ENCODE measurements around the gene PDXDC1. TPM values are rescaled to one million over a fixed set of nuclear protein-coding genes. Genes with fewer than 3 reads are reported as not detected.

PDXDC1 gene
- total RNA-seq, 1 experiment from 2014 or later = 107 TPM

- TF ChIP-seq SMAD4 (CRISPR knock-in tag; IDR thresholded peaks at IDR 0.05) (no peak), JAZF1 (CRISPR knock-in tag; IDR thresholded peaks at IDR 0.05) (no peak)
- TF ChIP-seq, protein P1, sequence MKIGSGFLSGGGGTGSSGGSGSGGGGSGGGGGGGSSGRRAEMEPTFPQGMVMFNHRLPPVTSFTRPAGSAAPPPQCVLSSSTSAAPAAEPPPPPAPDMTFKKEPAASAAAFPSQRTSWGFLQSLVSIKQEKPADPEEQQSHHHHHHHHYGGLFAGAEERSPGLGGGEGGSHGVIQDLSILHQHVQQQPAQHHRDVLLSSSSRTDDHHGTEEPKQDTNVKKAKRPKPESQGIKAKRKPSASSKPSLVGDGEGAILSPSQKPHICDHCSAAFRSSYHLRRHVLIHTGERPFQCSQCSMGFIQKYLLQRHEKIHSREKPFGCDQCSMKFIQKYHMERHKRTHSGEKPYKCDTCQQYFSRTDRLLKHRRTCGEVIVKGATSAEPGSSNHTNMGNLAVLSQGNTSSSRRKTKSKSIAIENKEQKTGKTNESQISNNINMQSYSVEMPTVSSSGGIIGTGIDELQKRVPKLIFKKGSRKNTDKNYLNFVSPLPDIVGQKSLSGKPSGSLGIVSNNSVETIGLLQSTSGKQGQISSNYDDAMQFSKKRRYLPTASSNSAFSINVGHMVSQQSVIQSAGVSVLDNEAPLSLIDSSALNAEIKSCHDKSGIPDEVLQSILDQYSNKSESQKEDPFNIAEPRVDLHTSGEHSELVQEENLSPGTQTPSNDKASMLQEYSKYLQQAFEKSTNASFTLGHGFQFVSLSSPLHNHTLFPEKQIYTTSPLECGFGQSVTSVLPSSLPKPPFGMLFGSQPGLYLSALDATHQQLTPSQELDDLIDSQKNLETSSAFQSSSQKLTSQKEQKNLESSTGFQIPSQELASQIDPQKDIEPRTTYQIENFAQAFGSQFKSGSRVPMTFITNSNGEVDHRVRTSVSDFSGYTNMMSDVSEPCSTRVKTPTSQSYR (CRISPR knock-in tag; IDR thresholded peaks at IDR 0.05) = no peak
Measured at GRCh38 chr16:14958323-14958600, 16.6 kb upstream of the PDXDC1 start (continued).

GRCh38 chr16:14958970-14959369 is 15.9 kb upstream of the PDXDC1 start:
- Mint-ChIP-seq H3K27me3 (ENCODE audit: low read depth) (no peaks in the 10 kb centered on the region; the same call in 1 of the 2 replicates), H3K36me3 (no peaks in the 10 kb centered on the region), H3K4me3 (no peak overlapping the region), H3K9me3 (0 out of 2 replicates have a peak, but pooled peaks cover 3% of the 10 kb centered on the region), H3K27ac (no peak overlapping the region), H3K4me1 (no peaks in the 10 kb centered on the region)
- TF ChIP-seq KAT7 (CRISPR knock-in tag; IDR thresholded peaks at IDR 0.05; ENCODE audit: borderline replicate concordance) (no peak), ZNF416 (CRISPR knock-in tag; IDR thresholded peaks at IDR 0.05) (no peak), TEAD4 (CRISPR knock-in tag; IDR thresholded peaks at IDR 0.05) (no peak), ELF4 (CRISPR knock-in tag; IDR thresholded peaks at IDR 0.05; ENCODE audit: low read depth) (no peak)
- TF ChIP-seq, protein P2, sequence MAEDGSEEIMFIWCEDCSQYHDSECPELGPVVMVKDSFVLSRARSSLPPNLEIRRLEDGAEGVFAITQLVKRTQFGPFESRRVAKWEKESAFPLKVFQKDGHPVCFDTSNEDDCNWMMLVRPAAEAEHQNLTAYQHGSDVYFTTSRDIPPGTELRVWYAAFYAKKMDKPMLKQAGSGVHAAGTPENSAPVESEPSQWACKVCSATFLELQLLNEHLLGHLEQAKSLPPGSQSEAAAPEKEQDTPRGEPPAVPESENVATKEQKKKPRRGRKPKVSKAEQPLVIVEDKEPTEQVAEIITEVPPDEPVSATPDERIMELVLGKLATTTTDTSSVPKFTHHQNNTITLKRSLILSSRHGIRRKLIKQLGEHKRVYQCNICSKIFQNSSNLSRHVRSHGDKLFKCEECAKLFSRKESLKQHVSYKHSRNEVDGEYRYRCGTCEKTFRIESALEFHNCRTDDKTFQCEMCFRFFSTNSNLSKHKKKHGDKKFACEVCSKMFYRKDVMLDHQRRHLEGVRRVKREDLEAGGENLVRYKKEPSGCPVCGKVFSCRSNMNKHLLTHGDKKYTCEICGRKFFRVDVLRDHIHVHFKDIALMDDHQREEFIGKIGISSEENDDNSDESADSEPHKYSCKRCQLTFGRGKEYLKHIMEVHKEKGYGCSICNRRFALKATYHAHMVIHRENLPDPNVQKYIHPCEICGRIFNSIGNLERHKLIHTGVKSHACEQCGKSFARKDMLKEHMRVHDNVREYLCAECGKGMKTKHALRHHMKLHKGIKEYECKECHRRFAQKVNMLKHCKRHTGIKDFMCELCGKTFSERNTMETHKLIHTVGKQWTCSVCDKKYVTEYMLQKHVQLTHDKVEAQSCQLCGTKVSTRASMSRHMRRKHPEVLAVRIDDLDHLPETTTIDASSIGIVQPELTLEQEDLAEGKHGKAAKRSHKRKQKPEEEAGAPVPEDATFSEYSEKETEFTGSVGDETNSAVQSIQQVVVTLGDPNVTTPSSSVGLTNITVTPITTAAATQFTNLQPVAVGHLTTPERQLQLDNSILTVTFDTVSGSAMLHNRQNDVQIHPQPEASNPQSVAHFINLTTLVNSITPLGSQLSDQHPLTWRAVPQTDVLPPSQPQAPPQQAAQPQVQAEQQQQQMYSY (CRISPR knock-in tag; IDR thresholded peaks at IDR 0.05) = no peak
- POLR2A ChIA-PET = no interaction called here
- CTCF ChIA-PET = no interaction called here
- no peak for DNase-seq (ENCODE audit: low spot score)
- no peak for ATAC-seq

GRCh38 chr16:14961405-14962186 is 13.2 kb upstream of the PDXDC1 start:
- DNase-seq (ENCODE audit: low spot score) (no peak), ATAC-seq (no peak)
- no peaks in the 10 kb centered on the region for H3K36me3 Mint-ChIP-seq
- ChIA-PET POLR2A (interaction anchor here (1.1 kb wide), 1 partner anchor 13 kb away, joined by 4 read pairs; the partner anchor contains the start of gene PDXDC1), CTCF (interaction anchor here (1.2 kb wide), 1 partner anchor 95 kb away, joined by 3 read pairs; no protein-coding TSS in a partner anchor)
- no peak overlapping the region for H3K4me3 Mint-ChIP-seq
- no peak overlapping the region for H3K27ac Mint-ChIP-seq
- H3K27me3 Mint-ChIP-seq (ENCODE audit: low read depth) = no peaks in the 10 kb centered on the region; the same call in 1 of the 2 replicates
- TF ChIP-seq OVOL2 (CRISPR knock-in tag; IDR thresholded peaks at IDR 0.05; ENCODE audit: borderline replicate concordance) (no peak), HMGA2 (CRISPR knock-in tag; IDR thresholded peaks at IDR 0.05) (no peak), SMAD3 (CRISPR knock-in tag; IDR thresholded peaks at IDR 0.05; ENCODE audit: borderline replicate concordance) (no peak)
- H3K4me1 Mint-ChIP-seq = no peaks in the 10 kb centered on the region
- H3K9me3 Mint-ChIP-seq = 0 out of 2 replicates have a peak, but pooled peaks cover 3% of the 10 kb centered on the region

- no peaks in the 10 kb centered on the region for H3K36me3 Mint-ChIP-seq
Measured at GRCh38 chr16:14963281-14964173, 11.3 kb upstream of the PDXDC1 start.

More at GRCh38 chr16:14963281-14964173, 11.3 kb upstream of the PDXDC1 start:
- POLR2A ChIA-PET = no interaction called here
- peak; percentile 5; the same call in 1 of the 2 replicates for TF ChIP-seq ZNF121 (CRISPR knock-in tag; IDR thresholded peaks at IDR 0.05)
- TF ChIP-seq, protein P3, sequence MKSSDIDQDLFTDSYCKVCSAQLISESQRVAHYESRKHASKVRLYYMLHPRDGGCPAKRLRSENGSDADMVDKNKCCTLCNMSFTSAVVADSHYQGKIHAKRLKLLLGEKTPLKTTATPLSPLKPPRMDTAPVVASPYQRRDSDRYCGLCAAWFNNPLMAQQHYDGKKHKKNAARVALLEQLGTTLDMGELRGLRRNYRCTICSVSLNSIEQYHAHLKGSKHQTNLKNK (CRISPR knock-in tag; IDR thresholded peaks at IDR 0.05) = no peak
- TF ChIP-seq, protein P2 (CRISPR knock-in tag; IDR thresholded peaks at IDR 0.05) = no peak
- no peak for DNase-seq (ENCODE audit: low spot score)
- 0 out of 2 replicates have a peak, but pooled peaks cover 3% of the 10 kb centered on the region for H3K9me3 Mint-ChIP-seq
- no peaks in the 10 kb centered on the region for H3K4me1 Mint-ChIP-seq
- no peaks in the 10 kb centered on the region; the same call in 1 of the 2 replicates for H3K27me3 Mint-ChIP-seq (ENCODE audit: low read depth)
- CTCF ChIA-PET = no interaction called here
- no peak overlapping the region for H3K4me3 Mint-ChIP-seq
- ATAC-seq = no peak
- no peak overlapping the region for H3K27ac Mint-ChIP-seq
